ENCODE measurements around the gene SF3B3.

SF3B3 gene

DNA sequence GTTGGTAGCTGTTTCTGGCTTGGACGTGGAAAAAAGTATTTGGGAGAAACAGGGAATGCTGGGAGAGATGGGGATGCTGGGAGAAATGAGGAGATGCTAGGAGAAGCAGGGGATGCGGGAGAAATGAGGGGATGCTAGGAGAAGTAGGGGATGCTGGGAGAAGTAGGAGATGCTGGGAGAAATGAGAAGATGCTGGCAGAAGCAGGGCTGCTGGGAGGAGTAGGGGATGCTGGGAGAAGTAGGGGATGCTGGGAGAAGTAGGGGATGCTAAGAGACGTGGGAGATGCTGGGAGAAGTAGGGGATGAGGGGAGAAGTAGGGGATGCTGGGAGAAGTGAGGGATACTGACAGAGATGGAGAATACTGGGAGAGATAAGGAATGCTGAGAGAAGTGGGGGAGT is 77.1 kb downstream of the SF3B3 start:
- POLR2A ChIA-PET, result no interaction called here
- TF ChIP-seq, protein P1, sequence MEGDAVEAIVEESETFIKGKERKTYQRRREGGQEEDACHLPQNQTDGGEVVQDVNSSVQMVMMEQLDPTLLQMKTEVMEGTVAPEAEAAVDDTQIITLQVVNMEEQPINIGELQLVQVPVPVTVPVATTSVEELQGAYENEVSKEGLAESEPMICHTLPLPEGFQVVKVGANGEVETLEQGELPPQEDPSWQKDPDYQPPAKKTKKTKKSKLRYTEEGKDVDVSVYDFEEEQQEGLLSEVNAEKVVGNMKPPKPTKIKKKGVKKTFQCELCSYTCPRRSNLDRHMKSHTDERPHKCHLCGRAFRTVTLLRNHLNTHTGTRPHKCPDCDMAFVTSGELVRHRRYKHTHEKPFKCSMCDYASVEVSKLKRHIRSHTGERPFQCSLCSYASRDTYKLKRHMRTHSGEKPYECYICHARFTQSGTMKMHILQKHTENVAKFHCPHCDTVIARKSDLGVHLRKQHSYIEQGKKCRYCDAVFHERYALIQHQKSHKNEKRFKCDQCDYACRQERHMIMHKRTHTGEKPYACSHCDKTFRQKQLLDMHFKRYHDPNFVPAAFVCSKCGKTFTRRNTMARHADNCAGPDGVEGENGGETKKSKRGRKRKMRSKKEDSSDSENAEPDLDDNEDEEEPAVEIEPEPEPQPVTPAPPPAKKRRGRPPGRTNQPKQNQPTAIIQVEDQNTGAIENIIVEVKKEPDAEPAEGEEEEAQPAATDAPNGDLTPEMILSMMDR (IDR thresholded peaks at IDR 0.05; ENCODE audit: insufficient read depth, low read length, missing control alignments), result no peak
- CTCF ChIA-PET, result no interaction called here
- no peak overlapping the region for H3K4me3 ChIP-seq (ENCODE audit: low read depth, low read length)
- DNase-seq (ENCODE audit: low read depth, low spot score), result no peak

DNA sequence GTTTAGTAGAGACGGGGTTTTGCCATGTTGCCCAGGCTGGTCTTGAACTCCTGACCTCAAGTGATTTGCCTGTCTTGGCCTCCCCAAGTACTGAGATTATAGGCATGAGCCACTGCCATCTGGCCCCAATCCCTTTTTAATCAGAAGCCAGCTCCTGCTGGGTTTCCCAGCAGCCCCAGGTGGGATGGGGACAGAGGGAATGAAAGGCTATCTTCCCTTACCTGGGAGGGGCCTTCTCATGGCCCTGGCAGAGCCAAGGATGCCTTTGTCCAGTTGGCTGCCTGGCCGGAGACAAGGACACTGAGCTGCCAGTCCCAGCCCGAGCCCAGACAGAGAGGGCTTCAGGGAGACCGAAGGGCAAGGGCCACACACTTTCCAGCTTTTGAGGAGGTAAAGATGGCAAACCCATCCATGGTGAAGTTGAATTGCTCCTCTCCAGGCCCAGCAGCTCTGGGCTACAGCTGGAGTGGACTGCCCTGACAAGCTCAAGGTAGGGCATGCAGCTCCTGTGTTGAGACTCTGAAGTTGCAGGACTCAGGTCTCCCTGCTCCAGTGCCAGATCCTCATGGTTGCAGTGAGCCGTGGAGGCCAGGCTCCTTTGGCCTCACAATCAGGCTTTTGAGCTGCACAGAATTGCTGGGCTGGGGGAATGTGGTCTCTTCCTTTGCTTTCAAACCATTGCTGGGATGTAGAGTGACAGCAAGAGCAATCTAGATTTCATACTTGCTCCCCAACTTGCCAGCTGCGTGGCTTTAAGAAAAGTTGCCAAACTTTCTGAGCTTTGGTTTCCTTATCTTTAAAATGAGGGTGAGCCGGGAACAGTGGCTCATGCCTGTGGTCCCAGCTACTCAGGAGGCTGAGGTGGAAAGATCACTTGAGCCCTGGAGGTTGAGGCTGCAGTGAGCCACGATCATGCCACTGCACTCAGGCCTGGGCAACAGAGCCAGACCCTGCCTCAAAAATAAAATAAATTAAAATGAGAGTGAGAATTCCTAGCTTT is 78.3 kb downstream of the SF3B3 start:
- TF ChIP-seq, protein P1 (IDR thresholded peaks at IDR 0.05; ENCODE audit: insufficient read depth, low read length, missing control alignments), result no peak
- no peak overlapping the region for H3K4me3 ChIP-seq (ENCODE audit: low read depth, low read length)
- ChIA-PET POLR2A (interaction anchor here (0.6 kb wide), 1 partner anchor 27 kb away, joined by 3 read pairs; no protein-coding TSS in a partner anchor), CTCF (interaction anchor here (0.9 to 1.2 kb wide), 2 partner anchors 10 to 51 kb away, joined by 3 to 4 read pairs; no protein-coding TSS in a partner anchor)
- DNase-seq (ENCODE audit: low read depth, low spot score), result no peak

DNA sequence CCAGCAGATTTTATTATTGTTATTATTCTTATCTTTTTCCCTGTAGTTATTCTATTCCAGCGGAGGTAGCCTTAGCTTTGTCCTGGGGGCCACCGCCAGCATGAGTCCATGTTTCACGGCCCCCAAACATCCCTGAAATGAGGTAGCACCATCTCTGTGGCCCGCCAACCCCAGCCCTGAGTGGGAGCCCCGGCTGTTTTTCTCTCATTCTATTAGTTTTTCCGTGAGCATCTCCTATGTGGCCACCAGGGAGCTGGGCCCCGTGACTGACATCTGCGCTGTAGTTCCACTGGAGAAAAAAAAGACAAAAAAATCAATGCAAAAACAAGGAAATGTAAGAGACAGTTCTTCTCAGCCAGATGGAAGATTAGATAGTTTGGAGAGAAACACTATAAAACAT is 79.2 kb downstream of the SF3B3 start:
- ChIA-PET POLR2A (no interaction called here), CTCF (interaction anchor here (0.9 to 1.2 kb wide), 2 partner anchors 9 to 50 kb away, joined by 3 to 4 read pairs; no protein-coding TSS in a partner anchor)
- DNase-seq (ENCODE audit: low read depth, low spot score), result no peak
- TF ChIP-seq, protein P1 (IDR thresholded peaks at IDR 0.05; ENCODE audit: insufficient read depth, low read length, missing control alignments), result no peak
- no peak overlapping the region for H3K4me3 ChIP-seq (ENCODE audit: low read depth, low read length)

DNA sequence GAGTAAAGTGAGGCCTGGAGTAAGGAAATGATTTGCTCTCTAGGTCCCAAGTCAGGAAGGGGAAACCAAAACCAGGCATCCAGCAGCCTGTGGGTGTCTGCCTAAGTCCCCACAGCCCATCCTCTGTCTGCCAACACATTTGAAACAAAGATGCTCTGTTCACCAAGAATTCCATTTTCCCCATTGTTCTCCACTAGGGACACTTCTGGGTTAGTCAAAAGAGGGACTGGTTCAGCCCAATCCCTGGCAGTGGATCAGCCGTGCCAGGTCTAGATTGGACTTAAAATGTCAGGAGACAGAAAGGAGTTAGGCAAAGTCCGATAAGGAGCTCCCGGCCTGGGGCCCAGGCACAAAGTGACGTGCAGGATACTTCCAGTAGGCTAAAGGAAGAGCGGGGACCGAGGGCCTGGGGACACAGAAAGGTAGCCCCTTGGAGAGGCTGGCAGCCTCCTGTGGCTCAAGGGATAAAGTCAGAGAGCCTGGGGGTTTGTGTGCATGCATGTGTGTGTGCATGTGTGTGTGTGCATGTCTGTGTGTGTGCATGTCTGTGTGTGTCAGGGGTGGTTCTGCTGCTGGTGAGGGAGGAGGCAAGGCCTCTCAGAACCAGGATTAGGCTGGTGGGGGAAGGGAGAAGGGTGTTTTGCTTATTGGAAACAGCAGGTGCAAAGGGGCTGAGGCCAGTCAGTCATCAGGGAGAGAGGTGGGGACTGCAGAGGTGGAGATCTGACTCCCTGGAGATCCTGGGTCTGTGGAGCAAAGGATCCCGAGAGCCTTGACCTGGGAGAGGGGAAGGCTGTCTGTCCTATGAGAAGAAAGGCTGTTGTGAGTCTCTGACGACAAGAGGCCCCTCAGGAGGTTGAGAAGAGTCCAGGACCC is 81.0 kb downstream of the SF3B3 start:
- TF ChIP-seq, protein P1 (IDR thresholded peaks at IDR 0.05; ENCODE audit: insufficient read depth, low read length, missing control alignments), result no peak
- ChIA-PET POLR2A (no interaction called here), CTCF (no interaction called here)
- no peak for DNase-seq (ENCODE audit: low read depth, low spot score)
- no peak overlapping the region for H3K4me3 ChIP-seq (ENCODE audit: low read depth, low read length)

DNA sequence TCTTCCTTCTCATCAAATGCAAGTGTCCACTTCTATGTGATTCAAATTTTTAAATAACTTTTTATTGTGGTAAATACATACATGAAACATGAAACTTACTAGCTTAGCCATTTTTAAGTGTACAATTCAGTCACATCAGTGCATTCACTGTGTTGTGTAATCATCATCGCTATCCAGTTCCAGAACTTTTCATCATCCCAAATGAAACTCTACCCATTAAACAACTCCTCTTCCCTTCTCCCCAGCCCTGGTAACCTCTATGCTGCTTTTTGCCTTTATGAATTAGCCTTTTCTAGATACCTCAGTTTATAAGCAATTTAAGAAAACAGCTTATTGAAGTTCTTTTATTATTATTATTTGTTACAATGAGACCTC is 81.7 kb downstream of the SF3B3 start:
- ChIA-PET CTCF (no interaction called here), POLR2A (no interaction called here)
- TF ChIP-seq, protein P1 (IDR thresholded peaks at IDR 0.05; ENCODE audit: insufficient read depth, low read length, missing control alignments), result no peak
- DNase-seq (ENCODE audit: low read depth, low spot score), result no peak
- H3K4me3 ChIP-seq (ENCODE audit: low read depth, low read length), result no peak overlapping the region

Measured in AG04449 (cell line).